GM19438 (cell line): Measurements from ENCODE around the gene TSPAN1.
"Not testable (repeated sequence)": the region's sequence is repeated elsewhere in the genome, so short reads cannot be mapped to it uniquely, and the experiment has no call there.

Experiments used
- ATAC-seq: cut with Tn5 transposase; IDR thresholded peaks from one replicate; pipeline ENCODE4 v1.9.1; 2021; ENCODE audit warnings: low read depth; ENCODE audit not compliant: unreplicated experiment

The TSPAN1 gene

GRCh38 chr1:46211051-46211450, 36.2 kb downstream of the TSPAN1 start:
- ATAC-seq, result no peak

- no peak for ATAC-seq
These were observed 40.6 kb downstream of the TSPAN1 start for GRCh38 chr1:46215504-46215903.

- ATAC-seq, result no peak
These were observed 43.6 kb downstream of the TSPAN1 start for GRCh38 chr1:46218443-46218842.

GRCh38 chr1:46219551-46220520, 44.9 kb downstream of the TSPAN1 start:
- ATAC-seq, result no peak

- no peak for ATAC-seq
These were observed 45.9 kb downstream of the TSPAN1 start for GRCh38 chr1:46220808-46221207.

GRCh38 chr1:46221749-46222148, 46.9 kb downstream of the TSPAN1 start:
- no peak for ATAC-seq

- not testable (repeated sequence) for ATAC-seq
These were observed 48.2 kb downstream of the TSPAN1 start for GRCh38 chr1:46223055-46223454.

- ATAC-seq, result peak; percentile 80
These were observed 48.6 kb downstream of the TSPAN1 start for GRCh38 chr1:46223472-46223943.

GRCh38 chr1:46224966-46225365, 50.1 kb downstream of the TSPAN1 start:
- no peak for ATAC-seq

GRCh38 chr1:46231231-46231630, 56.3 kb downstream of the TSPAN1 start:
- not testable (repeated sequence) for ATAC-seq
